Endothelial cell of umbilical vein (primary cell): ENCODE results near the gene ZBTB7B. TPM values are rescaled to one million over a fixed set of nuclear protein-coding genes. Genes with fewer than 3 reads are reported as not detected.

Source experiments
- BruUV-seq: library from RNA; stranded (reverse); fragments of 400-500 nt; replicated peaks from 2 replicates; lab custom pipeline; 2021; lab: Mats Ljungman, UMichigan
- CTCF ChIA-PET: fragments of 300-600, 350-600 bp; sonication (Branson Sonifier 250); formaldehyde crosslinking; loops from one replicate; lab custom pipeline; 2021; ENCODE audit warnings: antibody characterized with exemption, inconsistent platforms; lab: Charles Lee
- POLR2A ChIA-PET: fragments of 300-600, 350-600 bp; sonication (Branson Sonifier 250); formaldehyde crosslinking; loops from one replicate; lab custom pipeline; 2021; ENCODE audit warnings: antibody characterized with exemption, inconsistent platforms; lab: Charles Lee
- DNase-seq: peaks from one replicate; pipeline ENCODE4 v3.0.0-alpha.2; 2011; ENCODE audit warnings: low read depth, low spot score
- FAIRE-seq: peaks from 2 replicates; lab custom pipeline; 2011; peaks lifted over from hg19 to GRCh38; lab: Jason Lieb, UNC
- H2AFZ ChIP-seq: 2 replicates; pipeline ENCODE4 v1.6.0; 2012; ENCODE audit warnings: low read depth, low read length, control low read depth, inconsistent platforms
- H3K27ac ChIP-seq: 2 replicates; pipeline ENCODE4 v1.5.1; 2011; ENCODE audit warnings: low read depth, mild to moderate bottlenecking, control low read depth, low read length, moderate library complexity; ENCODE audit not compliant: insufficient read depth
- H3K27me3 ChIP-seq, 2 experiments: 2 replicates each; pipeline versions ENCODE4 v1.6.0 to v1.6.1; 2011; ENCODE audit warnings: low read length in 2 of 2, mixed read lengths in 1 of 2; ENCODE audit not compliant: control insufficient read depth in 2 of 2, insufficient read depth in 2 of 2
- H3K36me3 ChIP-seq, 2 experiments: 2 replicates in 1 of 2; 3 replicates in 1 of 2; pipeline ENCODE4 v1.5.1; 2011; ENCODE audit warnings: low read length in 2 of 2, mild to moderate bottlenecking in 1 of 2, moderate library complexity in 1 of 2; ENCODE audit not compliant: control insufficient read depth in 2 of 2, insufficient read depth in 2 of 2; ENCODE audit errors: extremely low read depth in 1 of 2
- H3K4me1 ChIP-seq: 3 replicates; pipeline ENCODE4 v1.5.1; 2011; ENCODE audit warnings: mild to moderate bottlenecking, low read length; ENCODE audit not compliant: control insufficient read depth, insufficient read depth; ENCODE audit errors: extremely low read depth
- H3K4me2 ChIP-seq: 2 replicates; pipeline ENCODE4 v1.6.1; 2011; ENCODE audit warnings: low read length, control low read depth, mixed read lengths; ENCODE audit not compliant: insufficient read depth
- H3K4me3 ChIP-seq, 3 experiments: fragments of 200-600 bp in 1 of 3; sonication (generic), shearing (Covaris generic) in 1 of 3; replicated peaks in 1 of 3; 2 replicates each; pipeline ENCODE4 v1.5.1; 2011 to 2016; ENCODE audit warnings: control low read depth in 3 of 3, low read length in 3 of 3, mild to moderate bottlenecking in 2 of 3, inconsistent platforms in 1 of 3, low read depth in 1 of 3, moderate library complexity in 1 of 3; ENCODE audit not compliant: insufficient read depth in 1 of 3
- H3K79me2 ChIP-seq: 2 replicates; pipeline ENCODE4 v1.6.0; 2012; ENCODE audit warnings: low read length, inconsistent platforms; ENCODE audit not compliant: control insufficient read depth, insufficient read depth
- H3K9ac ChIP-seq: replicated peaks from 2 replicates; pipeline ENCODE3; 2011; ENCODE audit warnings: low read length, control low read depth; ENCODE audit not compliant: insufficient read depth; ENCODE audit errors: extremely low read depth
- H3K9me1 ChIP-seq: replicated peaks from 3 replicates; pipeline ENCODE4 v1.6.0; 2011; ENCODE audit warnings: mild to moderate bottlenecking, low read length; ENCODE audit not compliant: control insufficient read depth, insufficient read depth; ENCODE audit errors: extremely low read depth
- H3K9me3 ChIP-seq: replicated peaks from 2 replicates; pipeline ENCODE4 v1.5.1; 2012; ENCODE audit warnings: low read length, inconsistent platforms; ENCODE audit not compliant: control insufficient read depth, insufficient read depth
- H4K20me1 ChIP-seq: replicated peaks from 2 replicates; pipeline ENCODE3; 2011; ENCODE audit warnings: mild to moderate bottlenecking, low read length; ENCODE audit not compliant: control insufficient read depth, insufficient read depth; ENCODE audit errors: extremely low read depth
- EZH2 ChIP-seq: IDR thresholded peaks from 2 replicates; pipeline ENCODE4 v1.6.1; 2012; ENCODE audit warnings: borderline replicate concordance, low read depth, mild to moderate bottlenecking, moderate library complexity, low read length, inconsistent platforms; ENCODE audit not compliant: severe bottlenecking
- FOS ChIP-seq: IDR thresholded peaks from 2 replicates; pipeline ENCODE4 v1.6.1; 2011; ENCODE audit warnings: mild to moderate bottlenecking, low read length, moderate library complexity, borderline replicate concordance; ENCODE audit not compliant: insufficient read depth
- GATA2 ChIP-seq: IDR thresholded peaks from 2 replicates; pipeline ENCODE4 v1.7.0; 2011; ENCODE audit warnings: low read depth, mild to moderate bottlenecking, moderate library complexity, mixed read lengths, low read length; ENCODE audit not compliant: insufficient read length, insufficient read depth
- JUN ChIP-seq: IDR thresholded peaks from 2 replicates; pipeline ENCODE4 v1.6.1; 2011; ENCODE audit warnings: borderline replicate concordance, low read depth; ENCODE audit not compliant: insufficient read length, insufficient read depth
- MAX ChIP-seq: IDR thresholded peaks from 2 replicates; pipeline ENCODE4 v1.6.1; 2011; ENCODE audit not compliant: insufficient read depth, insufficient read length
- MYC ChIP-seq: IDR thresholded peaks from one replicate; pipeline ENCODE4 v1.6.1; 2011; ENCODE audit warnings: mild to moderate bottlenecking, low read depth, low read length
- POLR2A ChIP-seq: IDR thresholded peaks from 2 replicates; pipeline ENCODE4 v1.6.1; 2012; ENCODE audit warnings: low read depth, mild to moderate bottlenecking, control low read depth, low read length
- POLR2AphosphoS5 ChIP-seq: IDR thresholded peaks from 2 replicates; pipeline ENCODE4 v1.6.1; 2012; ENCODE audit warnings: low read depth, mild to moderate bottlenecking, control low read depth, low read length, moderate library complexity; ENCODE audit not compliant: insufficient read depth
- dilution Hi-C: fragments of 300-500 bp; cut with MboI; formaldehyde crosslinking; loops from one replicate; pipeline ENCODE4 v1.15.0; 2019; ENCODE audit warnings: low sequenced_read_pairs; ENCODE audit not compliant: extremely low pct_ligation_motif_present
- intact Hi-C: fragments of 100-400 bp; cut with micrococcal nuclease; formaldehyde crosslinking; loops from one replicate; pipeline ENCODE4 v1.10.0; 2022
- polyA plus RNA-seq, 4 experiments: library from polyadenylated mRNA; depleted of rRNA in 3 of 4; stranded (reverse) in 3 of 4; unstranded in 1 of 4; fragments of >200 nt; gene quantifications; 2 replicates each; pipeline versions ENCODE4 v1.2.1 to v1.2.3, GENCODE V29; 2011 to 2012; ENCODE audit warnings: missing spikeins in 1 of 4
- total RNA-seq: library from RNA; stranded (reverse); gene quantifications from 2 replicates; pipeline ENCODE4 v1.2.3, GENCODE V29; 2021
- TF ChIP-seq, protein P1 (sequence below), 2 donors: IDR thresholded peaks; 1 replicate in 1 of 2; 2 replicates in 1 of 2; pipeline ENCODE4 v1.5.1; 2011; ENCODE audit warnings: low read length in 2 of 2, mild to moderate bottlenecking in 2 of 2, moderate library complexity in 2 of 2, control low read depth in 1 of 2, inconsistent platforms in 1 of 2, low read depth in 1 of 2; ENCODE audit not compliant: insufficient read depth in 1 of 2; ENCODE audit errors: extremely low read depth in 1 of 2

The ZBTB7B gene
- total and polyA plus RNA-seq, 2 donors (not counting 3 experiments of a cell fraction or from before 2014, with no cell fraction given): 20.0 to 26.2 TPM

- no peak for TF ChIP-seq POLR2AphosphoS5
- TF ChIP-seq POLR2A: no peak
- TF ChIP-seq EZH2: no peak
- TF ChIP-seq, protein P1, sequence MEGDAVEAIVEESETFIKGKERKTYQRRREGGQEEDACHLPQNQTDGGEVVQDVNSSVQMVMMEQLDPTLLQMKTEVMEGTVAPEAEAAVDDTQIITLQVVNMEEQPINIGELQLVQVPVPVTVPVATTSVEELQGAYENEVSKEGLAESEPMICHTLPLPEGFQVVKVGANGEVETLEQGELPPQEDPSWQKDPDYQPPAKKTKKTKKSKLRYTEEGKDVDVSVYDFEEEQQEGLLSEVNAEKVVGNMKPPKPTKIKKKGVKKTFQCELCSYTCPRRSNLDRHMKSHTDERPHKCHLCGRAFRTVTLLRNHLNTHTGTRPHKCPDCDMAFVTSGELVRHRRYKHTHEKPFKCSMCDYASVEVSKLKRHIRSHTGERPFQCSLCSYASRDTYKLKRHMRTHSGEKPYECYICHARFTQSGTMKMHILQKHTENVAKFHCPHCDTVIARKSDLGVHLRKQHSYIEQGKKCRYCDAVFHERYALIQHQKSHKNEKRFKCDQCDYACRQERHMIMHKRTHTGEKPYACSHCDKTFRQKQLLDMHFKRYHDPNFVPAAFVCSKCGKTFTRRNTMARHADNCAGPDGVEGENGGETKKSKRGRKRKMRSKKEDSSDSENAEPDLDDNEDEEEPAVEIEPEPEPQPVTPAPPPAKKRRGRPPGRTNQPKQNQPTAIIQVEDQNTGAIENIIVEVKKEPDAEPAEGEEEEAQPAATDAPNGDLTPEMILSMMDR (IDR thresholded peaks at IDR 0.05; ENCODE audit: extremely low read depth in 1 of 2, insufficient read depth in 1 of 2, low read depth in 1 of 2, low read length in 2 of 2): no peak
- no peak for TF ChIP-seq MAX
- no peak for TF ChIP-seq FOS
- no peak for TF ChIP-seq GATA2
- no peak for TF ChIP-seq JUN
- no peak for TF ChIP-seq MYC
- intact Hi-C loops (no loop called here), dilution Hi-C loops (no loop called here)
- Histone ChIP-seq H3K9ac (no peak overlapping the region), H3K36me3 (peaks cover 3 to 24% of the 10 kb centered on the region in 2 experiments), H3K9me1 (no peaks in the 10 kb centered on the region), H3K4me1 (peaks cover 11% of the 10 kb centered on the region), H3K27ac (no peak overlapping the region), H4K20me1 (no peaks in the 10 kb centered on the region), H3K9me3 (no peaks in the 10 kb centered on the region), H3K79me2 (peaks cover 18% of the 10 kb centered on the region), H3K4me3 (no peak overlapping the region), H3K4me2 (no peak overlapping the region), H3K27me3 (no peaks in the 10 kb centered on the region), H2AFZ (no peak overlapping the region)
- DNase-seq (no peak), FAIRE-seq (no peak)
- BruUV-seq: no TSS peak
- POLR2A ChIA-PET: no interaction called here
- CTCF ChIA-PET: interaction anchor here (1.1 to 2.3 kb wide), 6 partner anchors 9 to 30 kb away, joined by 3 to 10 read pairs (median 5); partner anchors contain the start of genes CKS1B, PYGO2 and SHC1
Observed at GRCh38 chr1:154987326-154987725, 15.3 kb upstream of the ZBTB7B start.
